GM12891 (cell line): ENCODE measurements around the gene PRDM1.

Source experiments
- DNase-seq: peaks from one replicate; pipeline ENCODE4 v3.0.0; 2011; ENCODE audit warnings: low spot score; ENCODE audit not compliant: insufficient read length
- FAIRE-seq: peaks from 2 replicates; lab custom pipeline; 2011; peaks lifted over from hg19 to GRCh38; lab: Jason Lieb, UNC
- PAX5 ChIP-seq: IDR thresholded peaks from 2 replicates; pipeline ENCODE4 v1.6.1; 2011; ENCODE audit warnings: low read length, moderate library complexity, mild to moderate bottlenecking; ENCODE audit not compliant: insufficient read depth, severe bottlenecking
- POLR2A ChIP-seq: IDR thresholded peaks from 2 replicates; pipeline ENCODE4 v1.6.1; 2011; ENCODE audit warnings: low read depth, low read length, control low read depth
- POLR2AphosphoS5 ChIP-seq: IDR thresholded peaks from 2 replicates; pipeline ENCODE4 v1.6.1; 2011; ENCODE audit warnings: low read depth, low read length, control low read depth
- POU2F2 ChIP-seq: IDR thresholded peaks from 2 replicates; pipeline ENCODE4 v1.6.1; 2011; ENCODE audit warnings: low read depth, mild to moderate bottlenecking, control low read depth, low read length, moderate library complexity
- SPI1 ChIP-seq: IDR thresholded peaks from 2 replicates; pipeline ENCODE4 v1.6.1; 2011; ENCODE audit warnings: low read depth, low read length, control low read depth
- TAF1 ChIP-seq: IDR thresholded peaks from 2 replicates; pipeline ENCODE4 v1.6.1; 2011; ENCODE audit warnings: low read depth, low read length, control low read depth

The PRDM1 gene

GRCh38 chr6:106081715-106082114, 4.4 kb upstream of the PRDM1 start:
- FAIRE-seq (no peak), DNase-seq (no peak)
- TF ChIP-seq SPI1 (no peak), POLR2A (no peak), POLR2AphosphoS5 (no peak), POU2F2 (no peak), TAF1 (no peak), PAX5 (no peak)

DNA sequence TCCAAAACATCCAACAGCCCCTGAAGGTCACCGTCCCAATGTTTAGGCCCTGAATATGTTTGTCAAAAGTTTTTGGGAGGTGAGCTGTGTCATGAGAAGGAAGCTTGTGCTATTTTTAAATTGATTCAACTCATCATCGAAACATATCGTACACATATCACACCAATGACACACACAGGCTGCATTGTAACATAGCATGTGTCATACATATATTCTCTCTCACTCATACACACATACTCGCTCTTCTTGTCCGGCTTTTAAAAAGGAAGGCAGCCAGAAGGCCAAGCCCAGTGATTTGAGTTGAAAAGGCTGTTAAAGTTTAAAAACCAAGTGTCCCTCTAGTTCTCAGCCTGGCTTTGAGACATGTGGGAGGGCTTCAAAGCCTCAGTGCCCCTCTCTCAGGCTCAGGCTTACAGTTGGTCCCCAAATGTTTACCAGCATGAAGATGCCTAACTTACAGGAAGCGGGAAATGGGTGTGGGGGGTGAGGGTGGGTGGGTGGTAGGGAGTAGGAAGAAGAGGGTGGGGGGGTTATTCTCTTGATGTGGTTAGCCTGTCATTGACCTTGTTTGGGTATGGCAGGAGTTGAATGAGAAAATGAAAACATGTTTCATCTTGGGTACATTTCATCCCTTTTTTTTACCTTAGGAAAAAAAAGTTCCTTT, 3.3 kb upstream of the PRDM1 start:
- no peak for DNase-seq
- FAIRE-seq = no peak
- TF ChIP-seq POLR2A (no peak), POLR2AphosphoS5 (no peak), PAX5 (no peak)

GRCh38 chr6:106083618-106084017, 2.5 kb upstream of the PRDM1 start:
- DNase-seq (no peak), FAIRE-seq (no peak)
- TF ChIP-seq SPI1 = no peak
- TF ChIP-seq POLR2A = no peak
- no peak for TF ChIP-seq POLR2AphosphoS5
- TF ChIP-seq TAF1 = no peak
- TF ChIP-seq PAX5 = no peak
- TF ChIP-seq POU2F2 = no peak

GRCh38 chr6:106084106-106084988, 1.8 kb upstream of the PRDM1 start:
- peak; percentile 41 for DNase-seq
- TF ChIP-seq POLR2A (no peak), POU2F2 (no peak), SPI1 (peak; percentile 98), TAF1 (no peak)
- FAIRE-seq = peak; percentile 87

- no peak for TF ChIP-seq POU2F2
- no peak for TF ChIP-seq PAX5
- TF ChIP-seq SPI1 = no peak
- no peak for DNase-seq
- FAIRE-seq = no peak
These were observed 996 bp upstream of the PRDM1 start for GRCh38 chr6:106084989-106085691.

GRCh38 chr6:106085692-106085983, 498 bp upstream of the PRDM1 start:
- TF ChIP-seq SPI1 = no peak
- DNase-seq (no peak), FAIRE-seq (no peak)

DNA sequence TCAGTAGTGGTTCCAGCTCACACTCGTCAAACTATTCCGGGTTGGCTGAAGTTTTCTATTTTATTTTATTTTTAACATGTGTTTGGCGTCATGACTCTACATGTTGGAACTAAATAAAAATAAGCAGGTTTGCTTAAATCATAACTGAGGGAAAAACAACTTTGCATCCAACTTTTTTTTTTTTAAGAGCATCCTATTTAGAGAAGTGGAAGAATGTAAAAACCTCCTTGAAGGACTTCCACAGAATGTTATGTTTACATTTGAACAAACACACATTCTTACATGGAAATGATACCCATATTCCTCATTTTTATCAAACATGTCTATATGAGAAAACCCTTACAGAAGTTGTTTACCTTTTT, 659 bp downstream of the PRDM1 start:
- no peak for DNase-seq
- FAIRE-seq = no peak
- TF ChIP-seq SPI1 (no peak), POLR2A (no peak), POU2F2 (no peak), PAX5 (no peak), TAF1 (no peak), POLR2AphosphoS5 (no peak)

GRCh38 chr6:106087548-106088325, 1.6 kb downstream of the PRDM1 start:
- FAIRE-seq (no peak), DNase-seq (no peak)
- no peak for TF ChIP-seq POLR2AphosphoS5
- no peak for TF ChIP-seq PAX5
- no peak for TF ChIP-seq POLR2A
- no peak for TF ChIP-seq POU2F2
- no peak for TF ChIP-seq SPI1
- TF ChIP-seq TAF1 = no peak

DNA sequence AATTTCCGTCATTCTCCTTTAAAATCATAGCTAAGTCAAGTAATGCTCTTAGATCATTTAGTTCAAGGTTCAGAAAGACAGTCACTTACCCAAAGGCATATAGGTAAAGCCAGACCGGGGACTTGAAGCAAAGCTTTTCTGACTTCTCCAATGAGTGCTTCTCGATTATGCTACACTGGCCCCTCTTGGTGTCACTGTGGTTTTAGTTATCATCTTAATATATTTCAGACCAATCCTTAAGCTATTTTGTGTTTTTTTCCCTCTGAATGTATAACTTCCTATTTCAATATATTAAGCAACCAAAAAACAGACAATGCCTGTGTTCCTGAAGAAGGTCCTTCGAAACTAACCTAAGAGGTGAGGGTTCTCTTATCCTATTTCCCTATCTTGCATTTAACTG, 3.9 kb downstream of the PRDM1 start:
- TF ChIP-seq SPI1 = no peak
- no peak for TF ChIP-seq POLR2A
- TF ChIP-seq POU2F2 = no peak
- no peak for TF ChIP-seq PAX5
- no peak for TF ChIP-seq TAF1
- TF ChIP-seq POLR2AphosphoS5 = no peak
- FAIRE-seq (peak; percentile 52), DNase-seq (no peak)

GRCh38 chr6:106092279-106092678, 6.1 kb downstream of the PRDM1 start:
- FAIRE-seq = peak; percentile 58
- TF ChIP-seq SPI1 (peak; percentile 39; the same call in 1 of the 2 replicates), POLR2AphosphoS5 (no peak), TAF1 (no peak), POU2F2 (no peak)

More at GRCh38 chr6:106092279-106092678, 6.1 kb downstream of the PRDM1 start:
- DNase-seq = no peak
